H1 (cell line): ENCODE measurements around the gene SEMA3C. TPM values are rescaled to one million over a fixed set of nuclear protein-coding genes. Genes with fewer than 3 reads are reported as not detected.

Source experiments
- BRCA1 ChIP-seq: IDR thresholded peaks from 2 replicates; pipeline ENCODE4 v1.6.1; 2012; ENCODE audit warnings: low read depth, low read length, improper control_type of control experiment
- FOSL1 ChIP-seq: IDR thresholded peaks from 2 replicates; pipeline ENCODE4 v1.6.1; 2011; ENCODE audit warnings: mild to moderate bottlenecking, low read depth, low read length, moderate library complexity; ENCODE audit not compliant: insufficient read depth
- GABPA ChIP-seq: IDR thresholded peaks from 2 replicates; pipeline ENCODE4 v1.6.1; 2011; ENCODE audit warnings: mild to moderate bottlenecking, low read length, moderate library complexity, borderline replicate concordance; ENCODE audit not compliant: insufficient read depth
- KDM5A ChIP-seq: fragments of 200-600 bp; IDR thresholded peaks from 2 replicates; pipeline ENCODE4 v1.7.1; 2012; ENCODE audit warnings: mild to moderate bottlenecking, low read length, inconsistent platforms, mixed read lengths
- NRF1 ChIP-seq: IDR thresholded peaks from 2 replicates; pipeline ENCODE4 v1.6.1; 2011; ENCODE audit warnings: mild to moderate bottlenecking, low read depth, low read length, improper control_type of control experiment
- SAP30 ChIP-seq: fragments of 300-600 bp; sonication (generic); IDR thresholded peaks from 2 replicates; pipeline ENCODE4 v1.7.1; 2012; ENCODE audit warnings: low read length, moderate library complexity, mild to moderate bottlenecking, inconsistent platforms; ENCODE audit not compliant: insufficient read depth, insufficient replicate concordance
- polyA plus RNA-seq, 7 experiments: library from polyadenylated mRNA; depleted of rRNA in 3 of 7; stranded (reverse) in 5 of 7; unstranded in 2 of 7; fragments of >200 nt in 5 of 7; fragments of 200-250 nt in 2 of 7; gene quantifications; 1 replicate in 5 of 7; 2 replicates in 1 of 7; 4 replicates in 1 of 7; pipeline versions ENCODE4 v1.2.1 to v1.2.3, GENCODE V29; 2011 to 2013; ENCODE audit warnings: missing spikeins in 2 of 7, mixed read lengths in 2 of 7
- total RNA-seq: library from RNA; stranded (reverse); fragmentation: NEBNext Ultra II Directional; extraction: Animal tissue kit (Norgen Biotek cat#: 25700); gene quantifications from 2 replicates; pipeline ENCODE4 v1.2.1, GENCODE V29; 2021

The SEMA3C gene
- total and polyA plus RNA-seq, 2 of the 8 experiments (the other 6 are each of a cell fraction or from before 2014, with no cell fraction given): 0.15 to 1.4 TPM

DNA sequence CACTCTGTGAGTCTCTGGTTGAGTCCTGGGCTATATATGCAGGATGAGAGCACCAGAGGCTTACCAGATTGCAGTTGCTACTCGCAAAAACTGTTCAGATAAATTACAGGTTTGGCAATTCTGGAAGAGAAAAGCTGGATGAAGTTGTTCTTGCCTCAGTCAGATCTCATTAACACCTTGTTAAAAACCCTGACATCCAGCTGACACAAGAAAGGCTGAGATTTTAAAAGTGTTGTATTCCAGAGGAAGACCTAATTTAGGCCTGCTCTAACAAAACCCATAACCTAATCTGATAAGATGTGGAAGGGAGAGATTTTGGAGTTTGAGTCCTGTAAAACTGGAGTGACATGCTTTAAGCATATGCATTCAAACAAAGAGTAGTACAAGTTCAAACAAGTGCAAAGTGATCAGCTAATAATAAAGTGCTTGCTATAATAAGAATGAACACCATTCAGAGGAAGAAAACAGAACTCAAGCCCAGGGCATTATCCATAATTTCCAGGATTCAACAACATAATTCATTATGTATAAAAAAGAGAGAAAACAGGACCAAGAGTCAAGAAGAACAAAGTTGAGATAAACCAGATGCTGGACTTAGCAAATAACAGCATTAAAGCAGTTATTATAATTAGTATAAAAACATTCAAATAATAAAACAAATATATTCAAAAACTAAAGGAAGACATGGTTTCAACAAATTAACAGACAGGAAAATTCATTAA lies 144.9 kb downstream of the SEMA3C start (continued):
- TF ChIP-seq SAP30 (no peak), KDM5A (no peak), BRCA1 (no peak), FOSL1 (no peak), NRF1 (no peak), GABPA (no peak)
